Thoracic aorta (tissue), 2 donors: Measurements from ENCODE around the gene GSTO1. TPM values are rescaled to one million over a fixed set of nuclear protein-coding genes. Genes with fewer than 3 reads are reported as not detected.

Experiments used
- ATAC-seq: fragments of 150-250 bp; one replicate; pipeline ENCODE4 v1.8.0; 2017; ENCODE audit warnings: low read depth; ENCODE audit not compliant: insufficient number of reproducible peaks, low FRiP score
- DNase-seq: peaks from one replicate; pipeline ENCODE4 v3.0.0-alpha.2; 2020; ENCODE audit warnings: low spot score
- H3K27ac ChIP-seq, 2 donors: fragments of 200-600 bp; sonication (generic); 1 replicate in 1 of 2; 2 replicates in 1 of 2; pipeline ENCODE4 v1.5.1; 2016; ENCODE audit warnings: mild to moderate bottlenecking in 2 of 2, moderate library complexity in 2 of 2
- H3K27me3 ChIP-seq: fragments of 200-600 bp; sonication (generic); replicated peaks from 2 replicates; pipeline ENCODE4 v1.6.0; 2016; ENCODE audit warnings: mild to moderate bottlenecking; ENCODE audit not compliant: insufficient read depth
- H3K36me3 ChIP-seq: fragments of 200-600 bp; sonication (generic); one replicate; pipeline ENCODE4 v1.5.1; 2016
- H3K4me1 ChIP-seq, 2 donors: fragments of 200-600 bp; sonication (generic); 1 replicate in 1 of 2; 2 replicates in 1 of 2; pipeline versions ENCODE4 v1.5.1 to v1.6.0; 2016; ENCODE audit warnings: low read depth in 2 of 2, mild to moderate bottlenecking in 1 of 2; ENCODE audit not compliant: control insufficient read depth in 1 of 2
- H3K4me3 ChIP-seq: fragments of 200-600 bp; sonication (generic); 2 replicates; pipeline ENCODE4 v1.5.1; 2016; ENCODE audit warnings: mild to moderate bottlenecking
- H3K9me3 ChIP-seq: fragments of 200-600 bp; sonication (generic); 2 replicates; pipeline ENCODE4 v1.5.1; 2016
- total RNA-seq, 2 donors: library from RNA; depleted of rRNA; stranded (reverse); fragments of >200 nt; gene quantifications; one replicate each; pipeline versions ENCODE4 v1.1.0 to v1.2.3, GENCODE V29; 2016
- TF ChIP-seq, protein P1 (sequence below): fragments of 200-600 bp; sonication (generic); IDR thresholded peaks from one replicate; pipeline ENCODE4 v1.5.1; 2019; ENCODE audit warnings: antibody characterized with exemption

Gene GSTO1
- total RNA-seq, 2 donors from 2014 or later = 68.5 to 96.4 TPM

GRCh38 chr10:104296687-104297436, 42.2 kb downstream of the GSTO1 start:
- TF ChIP-seq, protein P1, sequence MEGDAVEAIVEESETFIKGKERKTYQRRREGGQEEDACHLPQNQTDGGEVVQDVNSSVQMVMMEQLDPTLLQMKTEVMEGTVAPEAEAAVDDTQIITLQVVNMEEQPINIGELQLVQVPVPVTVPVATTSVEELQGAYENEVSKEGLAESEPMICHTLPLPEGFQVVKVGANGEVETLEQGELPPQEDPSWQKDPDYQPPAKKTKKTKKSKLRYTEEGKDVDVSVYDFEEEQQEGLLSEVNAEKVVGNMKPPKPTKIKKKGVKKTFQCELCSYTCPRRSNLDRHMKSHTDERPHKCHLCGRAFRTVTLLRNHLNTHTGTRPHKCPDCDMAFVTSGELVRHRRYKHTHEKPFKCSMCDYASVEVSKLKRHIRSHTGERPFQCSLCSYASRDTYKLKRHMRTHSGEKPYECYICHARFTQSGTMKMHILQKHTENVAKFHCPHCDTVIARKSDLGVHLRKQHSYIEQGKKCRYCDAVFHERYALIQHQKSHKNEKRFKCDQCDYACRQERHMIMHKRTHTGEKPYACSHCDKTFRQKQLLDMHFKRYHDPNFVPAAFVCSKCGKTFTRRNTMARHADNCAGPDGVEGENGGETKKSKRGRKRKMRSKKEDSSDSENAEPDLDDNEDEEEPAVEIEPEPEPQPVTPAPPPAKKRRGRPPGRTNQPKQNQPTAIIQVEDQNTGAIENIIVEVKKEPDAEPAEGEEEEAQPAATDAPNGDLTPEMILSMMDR = no peak
- ATAC-seq (no peak), DNase-seq (no peak)
- no peak overlapping the region for H3K27ac ChIP-seq
- H3K9me3 ChIP-seq = no peaks in the 10 kb centered on the region
- peaks cover 16 to 38% of the 10 kb centered on the region in 2 donors for H3K4me1 ChIP-seq
- no peak overlapping the region for H3K4me3 ChIP-seq
- H3K27me3 ChIP-seq = no peaks in the 10 kb centered on the region
- H3K36me3 ChIP-seq = no peaks in the 10 kb centered on the region

DNA sequence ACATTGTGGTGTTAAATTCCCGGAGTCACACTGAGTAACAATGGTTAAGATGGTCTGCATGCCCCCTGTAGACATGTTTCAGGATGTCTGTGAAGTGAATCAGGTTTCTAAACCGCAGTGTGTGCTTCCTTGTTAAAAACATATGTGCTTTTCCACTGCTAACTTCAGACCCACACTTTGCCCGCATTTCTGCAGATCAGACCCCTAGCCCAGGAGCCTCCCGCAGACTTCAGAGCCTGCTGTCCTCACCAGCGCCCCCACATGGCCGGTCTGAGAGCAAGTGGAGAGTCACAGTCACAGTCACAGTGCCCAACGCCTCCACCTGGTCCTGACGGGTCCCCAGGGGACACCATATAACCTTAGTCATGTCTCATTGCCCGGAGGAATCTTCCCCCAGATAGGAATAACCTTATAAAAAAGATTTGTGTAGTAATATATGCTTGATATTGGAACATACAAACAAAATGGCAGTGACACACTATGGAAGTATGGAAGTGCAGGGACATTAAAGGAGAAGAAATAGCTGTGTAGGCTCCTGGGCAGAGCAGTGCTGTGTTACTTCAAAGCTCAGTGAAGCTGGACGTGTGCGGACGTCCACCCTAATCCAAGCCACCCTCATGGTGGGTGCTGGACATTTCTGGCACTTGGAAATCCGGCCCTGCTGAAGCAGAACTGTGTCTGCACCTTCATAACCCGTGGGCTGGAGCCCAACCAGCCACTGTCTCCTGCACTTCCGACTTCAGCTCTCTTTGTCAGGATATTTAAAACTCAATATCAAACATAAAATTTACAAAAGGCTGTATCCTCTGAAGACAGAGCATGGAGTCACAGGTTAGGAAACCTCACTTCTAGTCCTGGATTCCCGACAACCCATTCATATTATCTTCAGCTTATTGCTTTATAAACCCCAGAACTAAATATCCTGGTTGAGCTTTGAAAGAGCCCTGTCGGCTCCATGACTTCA, 43.3 kb downstream of the GSTO1 start:
- DNase-seq (no peak), ATAC-seq (no peak)
- Histone ChIP-seq H3K9me3 (no peaks in the 10 kb centered on the region), H3K27ac (no peak overlapping the region), H3K27me3 (no peaks in the 10 kb centered on the region), H3K36me3 (no peaks in the 10 kb centered on the region), H3K4me1 (peaks cover 16 to 42% of the 10 kb centered on the region in 2 donors), H3K4me3 (no peak overlapping the region)
- TF ChIP-seq, protein P1 = no peak

DNA sequence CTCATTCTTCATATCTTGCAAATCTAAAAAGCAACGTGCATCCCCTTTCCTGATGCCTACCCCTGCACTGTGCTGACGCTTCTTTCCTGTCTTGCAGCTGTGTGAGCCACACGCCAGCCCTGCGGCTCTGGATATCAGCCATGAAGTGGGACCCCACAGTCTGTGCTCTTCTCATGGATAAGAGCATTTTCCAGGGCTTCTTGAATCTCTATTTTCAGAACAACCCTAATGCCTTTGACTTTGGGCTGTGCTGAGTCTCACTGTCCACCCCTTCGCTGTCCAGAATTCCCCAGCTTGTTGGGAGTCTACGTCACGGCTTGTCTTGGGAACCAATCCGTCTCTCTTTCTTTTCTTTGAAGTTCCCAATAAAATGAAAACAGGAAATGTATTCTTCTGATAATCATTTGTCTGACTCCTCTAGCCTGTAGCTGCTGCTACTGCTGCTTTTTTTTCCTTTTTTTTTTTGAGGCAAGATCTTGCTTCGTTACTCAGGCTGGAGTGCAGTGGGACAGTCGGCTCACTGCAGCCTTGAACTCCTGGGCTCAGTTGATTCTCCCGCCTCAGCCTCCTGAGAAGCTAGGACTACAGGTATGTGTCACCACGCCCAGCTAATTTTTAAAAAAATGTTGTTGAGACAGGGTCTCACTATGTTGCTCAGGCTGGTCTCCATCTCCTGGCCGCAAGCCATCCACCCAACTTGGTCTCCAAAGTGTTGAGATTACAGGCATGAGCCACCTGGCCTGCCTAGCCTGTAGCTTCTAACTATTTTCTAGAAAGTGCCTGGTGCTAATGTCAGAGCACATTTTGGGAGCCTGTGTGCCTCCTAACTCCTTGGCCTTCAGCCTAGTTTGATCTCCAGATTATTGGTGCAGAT, 44.6 kb downstream of the GSTO1 start:
- H3K4me1 ChIP-seq = peaks cover 16 to 48% of the 10 kb centered on the region in 2 donors
- TF ChIP-seq, protein P1 = no peak
- H3K27ac ChIP-seq = peak overlapping the region; percentile 96 to 97
- DNase-seq = no peak
- ATAC-seq = no peak
- no peaks in the 10 kb centered on the region for H3K9me3 ChIP-seq
- no peaks in the 10 kb centered on the region for H3K36me3 ChIP-seq
- no peaks in the 10 kb centered on the region for H3K27me3 ChIP-seq
- H3K4me3 ChIP-seq = peak overlapping the region; percentile 10

- Histone ChIP-seq H3K27ac (peak overlapping the region; percentile 96 to 97), H3K36me3 (no peaks in the 10 kb centered on the region), H3K27me3 (no peaks in the 10 kb centered on the region), H3K4me3 (peak overlapping the region; percentile 47), H3K4me1 (peaks cover 19 to 51% of the 10 kb centered on the region in 2 donors), H3K9me3 (no peaks in the 10 kb centered on the region)
- TF ChIP-seq, protein P1 = no peak
- peak; percentile 78 for ATAC-seq
- DNase-seq = peak; percentile 66
Observed at GRCh38 chr10:104300002-104300735, 45.5 kb downstream of the GSTO1 start.
